Spleen (tissue), 11 donors: ENCODE results near the gene SNW1. TPM values are rescaled to one million over a fixed set of nuclear protein-coding genes. Genes with fewer than 3 reads are reported as not detected.

Experiments used
- DNase-seq: peaks from one replicate; pipeline ENCODE4 v3.0.0-alpha.2; 2020
- H3K27ac ChIP-seq, 8 donors: fragments of 200-600 bp; sonication (generic) in 7 of 8; 1 replicate in 4 of 8; 2 replicates in 4 of 8; pipeline versions ENCODE4 v1.5.0 to v1.8.0; 2016 to 2021; ENCODE audit warnings: inconsistent platforms in 4 of 8, mild to moderate bottlenecking in 4 of 8, moderate library complexity in 1 of 8
- H3K27me3 ChIP-seq, 7 donors: fragments of 200-600 bp; sonication (generic) in 6 of 7; replicated peaks in 1 of 7; 1 replicate in 4 of 7; 2 replicates in 3 of 7; pipeline versions ENCODE4 v1.5.0 to v1.8.0; 2016 to 2021; ENCODE audit warnings: inconsistent platforms in 3 of 7, mild to moderate bottlenecking in 1 of 7
- H3K36me3 ChIP-seq, 6 donors: fragments of 200-600 bp; sonication (generic) in 5 of 6; 1 replicate in 4 of 6; 2 replicates in 2 of 6; pipeline versions ENCODE4 v1.5.0 to v1.8.0; 2016 to 2021; ENCODE audit warnings: inconsistent platforms in 2 of 6
- H3K4me1 ChIP-seq, 6 donors: fragments of 200-600 bp; sonication (generic) in 5 of 6; 1 replicate in 3 of 6; 2 replicates in 3 of 6; pipeline versions ENCODE4 v1.5.0 to v1.8.0; 2016 to 2021; ENCODE audit warnings: inconsistent platforms in 3 of 6
- H3K4me3 ChIP-seq, 8 donors: fragments of 200-600 bp; sonication (generic) in 7 of 8; 1 replicate in 4 of 8; 2 replicates in 4 of 8; pipeline versions ENCODE4 v1.5.0 to v1.8.0; 2016 to 2021; ENCODE audit warnings: inconsistent platforms in 4 of 8, mild to moderate bottlenecking in 4 of 8, moderate library complexity in 2 of 8
- H3K9me3 ChIP-seq, 8 donors: fragments of 200-600 bp; sonication (generic) in 7 of 8; 1 replicate in 4 of 8; 2 replicates in 4 of 8; pipeline versions ENCODE4 v1.5.0 to v1.8.0; 2016 to 2021; ENCODE audit warnings: inconsistent platforms in 4 of 8
- CTCF ChIP-seq, 11 experiments: fragments of 200-600 bp in 7 of 11; fragments of 450-650 bp in 4 of 11; sonication (generic) in 4 of 11; IDR thresholded peaks in 8 of 11; conservative IDR thresholded peaks in 3 of 11; 1 replicate in 7 of 11; 2 replicates in 4 of 11; pipeline versions ENCODE4 v1.4.0 to v1.8.0; 2016 to 2021; ENCODE audit warnings: antibody characterized with exemption in 11 of 11, inconsistent platforms in 4 of 11, mild to moderate bottlenecking in 1 of 11
- POLR2A ChIP-seq, 3 donors: fragments of 450-650 bp; IDR thresholded peaks; one replicate each; pipeline ENCODE4 v1.5.1; 2017; ENCODE audit warnings: antibody characterized with exemption in 3 of 3, mild to moderate bottlenecking in 1 of 3
- POLR2AphosphoS5 ChIP-seq, 3 donors: sonication (generic); formaldehyde crosslinking; IDR thresholded peaks; one replicate each; pipeline ENCODE4 v1.5.1; 2017; ENCODE audit warnings: antibody characterized with exemption in 3 of 3
- WGBS, 5 donors: extraction: QIAGEN DNeasy Blood & Tissue Kit in 3 of 5; methylation state at CpG; one replicate each; pipeline versions ENCODE4 v1.1.5 to v1.1.7; 2013 to 2018; 5-methylcytosine and 5-hydroxymethylcytosine counted together
- intact Hi-C: fragments of 100-400 bp; cut with DNase I; formaldehyde crosslinking; loops from one replicate; pipeline ENCODE4 v1.15.0; 2023; ENCODE audit warnings: low total_unique reads
- polyA plus RNA-seq, 3 donors: library from polyadenylated mRNA; stranded (reverse); fragments of 200-250 nt; gene quantifications; one replicate each; pipeline ENCODE4 v1.2.1, GENCODE V29; 2013
- total RNA-seq, 7 donors: library from RNA; depleted of rRNA in 3 of 7; stranded (reverse); fragments of >200 nt in 3 of 7; fragmentation: NEBNext Ultra II Directional in 4 of 7; extraction: Animal tissue kit (Norgen Biotek cat#: 25700) in 4 of 7; gene quantifications; one replicate each; pipeline versions ENCODE4 v1.1.0 to v1.2.1, GENCODE V29; 2016 to 2021
- donor health status: healthy with polysubstance abuse.
- donor health status: DM: no; HTN: no; CAD: no; lungs with moderate emphysema.
- donor health status: DM: no; HTN: no; CAD: no.
- donor health status: Bipolar disorder and iron deficiency.
- donor health status: healthy.
- donor health status: DM: no; HTN: no; CAD: no.
- donor health status: DM: yes; HTN: yes; CAD: no.

Gene SNW1
- total and polyA plus RNA-seq, 10 donors: 35.2 to 77.3 (median 54.5) TPM

- Histone ChIP-seq H3K9me3 (no peaks in the 10 kb centered on the region), H3K4me3 (no peak overlapping the region), H3K36me3 (peaks cover 2 to 100% (median 84%) of the 10 kb centered on the region in 6 donors), H3K4me1 (peaks cover under 1 to 39% (median 14%) of the 10 kb centered on the region in 6 donors), H3K27ac (peak overlapping the region in 7 of 8 donors; percentile 15 to 69 (median 51)), H3K27me3 (no peaks in the 10 kb centered on the region)
- TF ChIP-seq POLR2A (IDR thresholded peaks at IDR 0.05) (no peak), POLR2AphosphoS5 (IDR thresholded peaks at IDR 0.05) (no peak), CTCF (IDR thresholded peaks at IDR 0.05 in 8 of 11, conservative IDR thresholded peaks at IDR 0.05 in 3 of 11) (no peak)
- intact Hi-C loops: loop anchor here (10.0 kb wide), 2 partner anchors 60 to 260 kb away; partner anchors contain the start of genes AHSA1 and VIPAS39
- DNase-seq: no peak
- 70 to 85% (median 77%) methylated on average over 6 of the region's 6 CpGs for WGBS, 5 donors
Observed at GRCh38 chr14:77714926-77715325, 46.0 kb downstream of the SNW1 start.

GRCh38 chr14:77710364-77710763 is 50.6 kb downstream of the SNW1 start:
- TF ChIP-seq POLR2AphosphoS5 (IDR thresholded peaks at IDR 0.05) (no peak), CTCF (IDR thresholded peaks at IDR 0.05 in 8 of 11, conservative IDR thresholded peaks at IDR 0.05 in 3 of 11) (no peak), POLR2A (IDR thresholded peaks at IDR 0.05) (no peak)
- peaks cover 0 to 63% (median 41%) of the 10 kb centered on the region in 6 donors for H3K36me3 ChIP-seq
- no peaks in the 10 kb centered on the region for H3K27me3 ChIP-seq
- peaks cover 27 to 82% (median 51%) of the 10 kb centered on the region in 6 donors for H3K4me1 ChIP-seq
- no peak overlapping the region for H3K27ac ChIP-seq
- H3K9me3 ChIP-seq: no peaks in the 10 kb centered on the region
- no peak for DNase-seq
- intact Hi-C loops: loop anchor here (10.0 kb wide), 2 partner anchors 56 to 256 kb away; partner anchors contain the start of genes AHSA1 and VIPAS39
- H3K4me3 ChIP-seq: no peak overlapping the region
- 87 to 95% (median 92%) methylated on average over 2 of the region's 2 CpGs for WGBS, 5 donors

- Histone ChIP-seq H3K36me3 (peaks cover 0 to 63% (median 42%) of the 10 kb centered on the region in 6 donors), H3K4me3 (peak overlapping the region in 6 of 8 donors; percentile 86 to 100 (median 100)), H3K27ac (no peak overlapping the region), H3K4me1 (peaks cover 25 to 80% (median 50%) of the 10 kb centered on the region in 6 donors), H3K27me3 (no peaks in the 10 kb centered on the region), H3K9me3 (no peaks in the 10 kb centered on the region)
- no peak for DNase-seq
- intact Hi-C loops: no loop called here
- WGBS, 5 donors: 71 to 90% (median 78%) methylated on average over 3 of the region's 3 CpGs
- TF ChIP-seq POLR2A (IDR thresholded peaks at IDR 0.05) (no peak), CTCF (IDR thresholded peaks at IDR 0.05 in 8 of 11, conservative IDR thresholded peaks at IDR 0.05 in 3 of 11) (no peak), POLR2AphosphoS5 (IDR thresholded peaks at IDR 0.05) (no peak)
Observed at GRCh38 chr14:77709412-77709811, 51.5 kb downstream of the SNW1 start.

- Histone ChIP-seq H3K36me3 (peaks cover 4 to 63% (median 42%) of the 10 kb centered on the region in 6 donors), H3K4me3 (peak overlapping the region; percentile 86 to 100 (median 100)), H3K4me1 (peaks cover 25 to 76% (median 50%) of the 10 kb centered on the region in 6 donors), H3K9me3 (no peaks in the 10 kb centered on the region), H3K27me3 (no peaks in the 10 kb centered on the region), H3K27ac (peak overlapping the region in 2 of 8 donors; percentile 71 to 87)
- WGBS, 5 donors: 20 to 23% (median 22%) methylated on average over 7 of the region's 7 CpGs
- TF ChIP-seq POLR2AphosphoS5 (IDR thresholded peaks at IDR 0.05) (no peak), POLR2A (IDR thresholded peaks at IDR 0.05) (no peak), CTCF (IDR thresholded peaks at IDR 0.05 in 8 of 11, conservative IDR thresholded peaks at IDR 0.05 in 3 of 11) (no peak)
- DNase-seq: no peak
- intact Hi-C loops: no loop called here
Observed at GRCh38 chr14:77708749-77709148, 52.2 kb downstream of the SNW1 start.
